Measurements from ENCODE around the gene SUPT3H.

- TF ChIP-seq, protein P1, sequence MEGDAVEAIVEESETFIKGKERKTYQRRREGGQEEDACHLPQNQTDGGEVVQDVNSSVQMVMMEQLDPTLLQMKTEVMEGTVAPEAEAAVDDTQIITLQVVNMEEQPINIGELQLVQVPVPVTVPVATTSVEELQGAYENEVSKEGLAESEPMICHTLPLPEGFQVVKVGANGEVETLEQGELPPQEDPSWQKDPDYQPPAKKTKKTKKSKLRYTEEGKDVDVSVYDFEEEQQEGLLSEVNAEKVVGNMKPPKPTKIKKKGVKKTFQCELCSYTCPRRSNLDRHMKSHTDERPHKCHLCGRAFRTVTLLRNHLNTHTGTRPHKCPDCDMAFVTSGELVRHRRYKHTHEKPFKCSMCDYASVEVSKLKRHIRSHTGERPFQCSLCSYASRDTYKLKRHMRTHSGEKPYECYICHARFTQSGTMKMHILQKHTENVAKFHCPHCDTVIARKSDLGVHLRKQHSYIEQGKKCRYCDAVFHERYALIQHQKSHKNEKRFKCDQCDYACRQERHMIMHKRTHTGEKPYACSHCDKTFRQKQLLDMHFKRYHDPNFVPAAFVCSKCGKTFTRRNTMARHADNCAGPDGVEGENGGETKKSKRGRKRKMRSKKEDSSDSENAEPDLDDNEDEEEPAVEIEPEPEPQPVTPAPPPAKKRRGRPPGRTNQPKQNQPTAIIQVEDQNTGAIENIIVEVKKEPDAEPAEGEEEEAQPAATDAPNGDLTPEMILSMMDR (IDR thresholded peaks at IDR 0.05): no peak
- no peak for TF ChIP-seq EZH2 (IDR thresholded peaks at IDR 0.05; ENCODE audit: borderline replicate concordance, insufficient read depth, low read depth, low read length, poor library complexity, severe bottlenecking)
Observed at GRCh38 chr6:45136495-45136894, 241.2 kb downstream of the SUPT3H start.

All from B cell (primary cell).